ENCODE measurements around the gene DIS3L2.
"Not testable (repeated sequence)": the region's sequence is repeated elsewhere in the genome, so short reads cannot be mapped to it uniquely, and the experiment has no call there.

DIS3L2 gene

DNA sequence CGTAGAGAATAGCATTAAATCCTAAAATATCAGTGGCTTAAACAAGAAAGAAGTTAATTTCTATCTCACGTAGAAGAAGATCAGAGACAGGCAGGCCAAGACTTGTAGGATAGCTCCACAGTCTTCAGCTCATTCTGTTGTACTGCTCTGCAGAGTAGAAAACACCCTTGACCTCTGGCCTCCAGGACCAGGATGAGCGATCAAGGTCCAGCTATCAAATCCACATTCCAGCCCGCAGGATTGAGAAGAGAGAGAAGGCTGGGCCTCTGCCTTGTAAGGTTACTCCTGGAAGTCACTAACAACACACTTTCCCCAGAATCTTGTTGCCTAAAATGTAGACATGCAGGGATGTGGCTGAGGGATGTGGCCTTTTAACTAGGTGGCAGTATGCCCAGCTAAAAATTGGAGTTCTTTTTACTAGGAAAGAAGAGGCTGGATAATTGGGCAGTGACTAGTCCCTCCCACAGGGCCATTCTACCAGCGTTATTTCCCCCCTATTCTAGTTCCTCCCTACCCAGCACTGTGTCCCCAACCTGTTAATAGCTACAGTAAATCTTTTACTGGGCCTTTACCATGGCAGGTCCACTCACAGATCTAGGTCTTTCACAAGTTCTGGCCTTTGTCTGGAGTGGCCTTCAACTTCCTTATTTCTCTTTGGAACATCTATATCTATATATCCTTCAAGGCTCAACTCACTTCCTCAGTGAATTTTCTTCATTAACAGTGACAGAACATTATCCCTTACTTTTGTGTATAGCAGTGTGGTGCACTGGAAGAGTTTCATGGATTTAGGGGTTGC, 165.0 kb downstream of the DIS3L2 start:
- no peak for FAIRE-seq

DNA sequence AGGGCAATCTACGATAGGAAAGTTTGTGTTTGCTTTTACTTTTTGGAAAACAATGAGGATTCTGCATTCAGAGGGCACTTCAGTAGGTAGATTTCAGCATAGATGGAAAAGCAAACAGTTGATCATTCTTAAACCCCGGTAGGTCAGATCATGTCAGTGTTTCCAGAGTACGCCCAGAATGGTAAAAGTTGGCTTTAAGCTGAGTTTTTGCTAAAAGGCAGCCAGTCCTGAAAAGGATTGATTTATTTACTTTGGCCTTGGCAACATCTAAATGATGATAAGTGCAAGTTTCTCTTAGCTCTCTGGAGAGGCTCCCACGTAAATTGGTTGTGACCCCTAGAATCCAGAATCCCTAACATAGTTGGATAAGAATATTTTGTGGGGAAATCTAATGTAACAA, 168.0 kb downstream of the DIS3L2 start:
- no peak for FAIRE-seq

DNA sequence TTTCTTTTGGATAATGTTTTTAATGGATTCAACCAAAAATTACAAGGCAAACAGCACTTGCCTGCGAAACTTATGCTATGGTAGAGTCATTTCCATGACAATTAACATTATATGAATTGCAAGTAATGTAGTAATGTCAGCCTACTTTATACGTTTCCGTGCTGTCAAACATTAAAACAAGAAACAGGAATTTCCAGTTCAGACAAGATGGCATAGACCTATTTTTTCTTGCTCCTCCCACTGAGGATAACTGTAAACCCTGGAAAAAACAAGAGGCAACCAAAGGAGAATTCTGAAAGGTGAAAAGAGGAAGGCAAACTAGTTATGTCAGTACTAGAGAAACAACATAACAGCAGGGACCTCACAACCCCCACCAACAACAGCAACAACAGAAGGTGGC, 170.7 kb downstream of the DIS3L2 start:
- no peak for FAIRE-seq

DNA sequence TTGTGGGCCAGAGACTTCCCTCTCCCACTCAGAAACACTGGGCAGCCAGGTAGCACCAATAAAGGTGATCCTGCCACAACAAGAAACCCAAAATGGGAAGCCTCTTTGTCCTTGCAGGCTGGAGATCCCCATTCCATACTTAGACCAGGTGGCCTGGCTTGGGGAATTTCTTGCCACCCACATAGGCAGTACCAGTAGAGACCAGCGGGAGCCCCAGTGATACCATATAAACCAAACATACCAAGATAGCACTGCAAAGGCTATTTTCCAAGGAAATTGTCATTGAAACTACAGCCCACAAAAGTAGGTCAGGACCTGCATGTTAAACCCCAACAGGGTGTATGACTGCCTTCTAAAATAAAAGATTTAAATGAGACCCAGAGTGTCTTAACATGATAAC, 171.6 kb downstream of the DIS3L2 start:
- no peak for FAIRE-seq

DNA sequence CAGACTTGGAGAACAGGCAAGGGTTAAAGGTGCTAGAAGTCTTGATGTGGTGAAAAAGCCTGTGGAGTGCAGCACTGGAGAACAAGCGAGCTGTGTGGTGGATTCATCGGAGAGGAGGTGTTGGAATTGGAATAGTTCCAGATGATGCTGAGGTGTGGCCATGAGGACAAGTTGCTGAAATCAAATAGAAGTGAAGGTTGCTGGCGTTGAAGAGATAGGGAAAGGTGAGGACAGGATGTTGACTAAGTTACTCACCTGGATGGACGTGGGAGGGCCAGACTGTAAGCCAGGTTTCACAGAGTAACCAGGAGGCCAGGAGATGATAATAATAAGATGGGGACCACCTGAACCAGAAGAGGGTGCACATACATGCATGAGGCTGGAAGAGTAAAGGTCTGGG, 173.4 kb downstream of the DIS3L2 start:
- no peak for FAIRE-seq

DNA sequence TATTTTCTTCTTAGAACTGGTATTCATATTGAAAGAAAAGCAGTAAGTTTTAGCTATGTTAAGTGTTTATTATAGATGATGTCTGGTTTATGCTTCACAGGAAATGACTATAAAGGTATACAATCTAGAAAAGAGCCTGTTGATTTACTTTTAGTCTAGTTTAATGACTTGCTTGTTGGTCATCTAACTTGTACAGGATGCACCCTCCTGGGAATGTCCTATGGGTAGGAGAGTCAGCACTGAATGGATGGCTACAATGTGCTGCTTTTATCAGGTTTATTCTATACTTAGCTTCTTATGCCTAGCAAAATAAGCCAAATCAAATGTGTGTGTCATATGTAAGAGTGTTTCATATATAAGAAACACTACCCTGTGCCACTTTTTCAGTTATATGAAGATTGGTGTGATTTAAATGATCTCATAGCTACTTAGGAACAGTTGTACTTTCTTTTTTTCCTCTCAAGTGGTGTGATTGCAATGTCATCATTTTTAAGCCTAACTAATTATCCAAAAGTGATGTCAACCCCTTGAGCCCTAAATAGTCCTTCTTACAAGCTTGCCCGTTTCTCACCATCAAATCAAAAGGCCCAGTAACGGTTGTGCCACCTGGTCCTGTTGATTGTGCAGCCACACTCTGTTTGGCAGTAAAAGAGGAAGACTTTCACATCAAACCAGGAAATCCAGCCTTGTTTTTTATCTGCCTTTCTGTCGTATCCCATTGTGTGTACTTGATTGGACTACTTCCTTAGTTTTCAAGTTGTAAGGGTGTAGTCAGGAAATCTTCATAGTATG, 176.0 kb downstream of the DIS3L2 start:
- FAIRE-seq = no peak

DNA sequence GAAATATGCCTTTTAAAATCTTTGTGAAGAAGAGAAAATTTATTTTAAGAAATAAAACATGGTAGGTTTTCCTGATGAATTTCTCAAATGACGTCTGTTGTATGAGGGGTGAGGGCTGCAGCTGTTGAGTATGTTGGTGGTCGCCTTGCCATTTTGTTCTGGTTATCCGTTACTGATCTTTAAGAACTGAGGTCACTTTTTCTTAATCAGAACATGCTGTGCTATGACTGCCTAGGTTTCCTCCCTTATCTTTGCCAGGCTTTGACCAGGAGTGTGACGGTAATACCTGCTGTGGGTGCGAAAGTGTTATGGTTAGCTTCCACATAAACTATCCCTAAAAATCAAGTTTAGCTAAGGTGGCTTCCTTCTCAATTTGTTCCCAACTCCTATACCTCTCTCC, 176.9 kb downstream of the DIS3L2 start:
- no peak for FAIRE-seq

DNA sequence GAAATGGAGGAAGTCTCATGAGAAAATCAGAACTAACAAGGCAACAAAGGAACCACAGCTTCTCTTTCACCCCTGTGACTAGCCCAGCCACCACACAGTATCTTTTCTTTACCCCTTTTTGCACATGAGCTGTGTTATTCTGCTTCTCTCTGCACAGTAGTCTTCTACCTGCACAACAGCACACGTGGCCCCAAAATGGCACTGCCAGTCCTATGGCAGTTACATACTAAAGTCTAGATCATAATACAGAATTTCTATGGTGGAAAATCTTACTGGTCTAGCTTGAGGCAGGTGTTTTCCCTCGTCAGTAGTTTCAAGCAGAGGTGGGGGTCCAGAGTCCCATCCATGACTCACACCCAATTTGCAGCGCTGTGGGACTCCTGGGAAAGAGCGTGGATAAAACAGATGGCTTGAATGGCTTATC, 177.7 kb downstream of the DIS3L2 start:
- FAIRE-seq = no peak

DNA sequence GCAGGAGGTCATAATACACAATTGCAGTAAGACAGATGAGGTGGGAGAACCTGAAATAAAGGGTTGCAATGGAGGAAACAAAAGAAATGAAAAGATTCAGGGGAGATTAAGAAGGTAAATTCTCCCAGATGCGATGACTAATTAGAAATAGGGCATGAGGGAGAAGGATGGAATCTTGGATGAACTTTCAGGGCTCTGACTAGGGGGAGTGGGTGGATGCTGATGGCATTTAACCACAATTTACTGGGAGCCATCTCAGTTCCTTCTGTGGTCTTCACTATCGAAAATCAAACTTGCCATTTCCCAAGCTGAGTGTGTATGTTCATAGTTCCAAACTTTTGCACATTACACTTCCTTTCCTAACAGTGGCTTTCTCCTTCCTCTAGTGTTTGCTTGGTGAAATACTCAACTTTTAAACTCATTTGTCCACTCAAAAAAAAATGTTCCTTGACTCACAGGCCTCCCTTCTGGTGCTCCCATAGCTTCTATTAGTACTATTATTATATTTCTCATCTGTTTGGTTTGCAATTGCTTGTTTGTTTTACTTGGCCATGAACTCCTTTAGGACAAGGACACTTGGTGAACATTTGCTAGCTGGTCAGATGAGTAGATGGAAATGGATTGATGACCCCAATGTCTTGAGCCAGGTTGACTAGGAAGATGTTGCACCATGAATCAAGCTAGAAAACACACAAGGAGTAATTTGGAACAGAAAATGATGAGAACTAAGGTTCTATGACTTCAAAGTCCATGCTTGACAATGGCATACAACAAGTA, 178.5 kb downstream of the DIS3L2 start:
- FAIRE-seq = no peak

DNA sequence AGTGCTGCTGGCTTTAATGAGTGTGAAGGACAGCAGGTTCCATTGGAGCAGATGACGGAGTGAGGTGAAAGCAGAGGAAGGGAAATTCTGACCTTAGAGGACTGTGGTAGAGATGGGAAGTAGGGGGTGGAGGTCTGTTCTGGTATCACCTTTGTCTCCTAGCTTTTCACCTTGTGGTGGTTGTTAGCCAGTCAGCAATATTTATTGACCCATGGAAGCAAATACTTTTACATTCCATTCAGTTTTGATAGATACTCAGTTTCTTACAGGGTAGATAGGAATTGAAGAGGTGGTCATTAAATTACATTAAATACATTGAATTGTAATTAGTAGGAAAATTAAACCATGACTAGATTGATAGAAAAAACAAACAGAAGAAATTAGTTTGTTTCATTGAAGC, 180.1 kb downstream of the DIS3L2 start:
- peak; percentile 27 for FAIRE-seq

DNA sequence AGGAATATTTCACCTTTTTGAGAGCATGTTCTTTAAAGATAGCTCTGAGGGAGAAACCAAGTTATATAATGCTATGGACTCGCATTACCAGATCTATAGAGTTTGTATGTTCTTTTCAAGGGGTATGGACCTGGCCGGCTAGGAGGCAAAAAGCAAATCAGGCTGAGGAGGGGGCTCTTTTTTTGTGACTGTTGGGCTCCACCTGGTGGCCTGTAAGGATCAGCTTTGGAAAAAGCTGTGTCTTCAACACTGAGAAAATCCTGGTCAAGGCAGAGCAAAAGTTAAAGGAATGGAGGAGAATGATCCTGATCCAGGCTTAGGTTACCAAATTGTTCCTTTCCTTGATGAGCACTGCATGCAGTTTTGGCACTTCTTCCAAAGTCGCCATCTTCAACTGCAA, 180.5 kb downstream of the DIS3L2 start:
- FAIRE-seq = peak; percentile 76

DNA sequence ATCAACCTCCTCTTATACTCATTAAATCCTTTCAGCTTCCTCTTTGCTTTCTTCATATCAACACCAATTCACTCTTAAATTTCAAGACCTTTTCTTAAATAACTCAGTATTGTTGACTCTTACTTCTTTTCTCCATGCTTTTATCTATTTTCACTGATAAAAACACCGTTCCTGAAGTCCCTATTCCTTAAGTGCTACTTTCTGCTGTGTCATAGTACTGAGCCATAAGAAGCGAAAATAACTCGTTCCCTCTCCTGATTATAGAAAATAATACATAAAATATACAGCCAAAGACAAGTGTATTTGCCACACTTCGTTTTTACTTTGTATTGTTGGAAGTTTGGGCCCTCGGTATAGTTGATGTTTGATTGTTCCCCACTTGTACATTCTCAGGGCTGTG, 181.0 kb downstream of the DIS3L2 start:
- no peak for FAIRE-seq

DNA sequence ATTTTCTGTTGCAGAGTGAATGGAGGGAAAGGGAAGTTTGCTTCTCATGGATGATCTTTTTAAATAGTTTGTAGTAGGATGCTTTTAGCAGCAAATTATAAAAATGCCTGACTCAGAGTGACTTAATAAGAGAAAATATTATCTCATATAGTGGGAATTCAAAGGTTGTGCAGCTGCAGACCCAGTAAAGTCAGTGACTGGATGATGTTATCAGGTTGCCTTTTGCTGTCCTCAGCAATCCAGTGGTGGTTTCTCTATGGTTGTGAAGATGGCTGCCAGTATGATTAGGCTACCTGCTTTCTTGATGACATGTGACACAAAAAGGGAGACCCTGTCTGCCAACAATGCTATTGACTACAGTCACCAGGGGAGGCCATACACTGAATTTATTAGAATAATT, 184.8 kb downstream of the DIS3L2 start:
- FAIRE-seq = no peak

DNA sequence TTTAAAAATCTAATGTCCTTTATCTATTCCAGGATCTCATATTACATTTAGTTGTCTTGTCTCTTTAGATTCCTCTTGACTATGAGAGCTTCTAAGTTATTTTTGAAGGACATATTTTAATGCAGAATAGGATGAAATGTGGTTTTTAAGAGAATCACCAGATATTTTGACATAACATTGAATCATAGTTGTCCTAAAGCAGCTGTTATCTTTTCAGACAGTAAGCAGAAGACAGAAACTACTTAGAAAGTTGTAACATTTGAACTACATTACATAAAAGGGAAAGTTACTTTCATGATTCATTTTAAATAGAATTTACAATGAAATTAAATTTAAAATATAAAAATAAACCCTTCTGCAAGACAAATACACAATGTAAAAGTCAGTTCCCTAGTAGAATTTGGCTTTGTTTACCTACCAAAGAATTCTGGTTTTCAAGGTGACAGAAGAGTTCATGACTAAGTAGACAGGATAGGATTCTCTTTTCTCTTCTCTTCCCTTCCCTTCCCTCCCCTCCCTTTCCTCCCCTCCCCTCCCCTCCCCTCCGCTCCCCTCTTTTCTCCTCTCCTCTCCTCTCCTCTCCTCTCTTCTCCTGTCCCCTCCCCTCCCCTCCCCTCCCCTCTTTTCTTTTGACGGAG, 186.0 kb downstream of the DIS3L2 start:
- peak; percentile 19 for FAIRE-seq

DNA sequence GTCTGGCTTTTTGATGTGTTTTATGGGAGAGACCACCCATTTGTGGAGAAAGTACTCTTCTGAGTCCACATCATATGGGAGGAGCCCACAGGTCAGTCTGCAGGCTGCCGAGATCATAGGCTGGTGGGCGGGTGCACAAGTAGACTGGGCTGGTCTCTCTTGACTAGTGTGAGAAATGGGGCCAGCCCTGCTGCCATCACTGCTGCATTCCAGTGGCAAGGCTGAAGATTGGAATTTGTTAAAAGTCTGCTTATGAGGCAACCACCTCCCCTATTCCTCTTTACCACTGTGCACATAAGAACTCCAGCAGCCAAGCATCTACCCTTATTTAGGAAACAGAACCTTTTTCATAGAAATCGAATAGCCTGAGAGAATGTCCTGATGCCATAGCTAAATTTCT, 200.7 kb downstream of the DIS3L2 start:
- no peak for FAIRE-seq

DNA sequence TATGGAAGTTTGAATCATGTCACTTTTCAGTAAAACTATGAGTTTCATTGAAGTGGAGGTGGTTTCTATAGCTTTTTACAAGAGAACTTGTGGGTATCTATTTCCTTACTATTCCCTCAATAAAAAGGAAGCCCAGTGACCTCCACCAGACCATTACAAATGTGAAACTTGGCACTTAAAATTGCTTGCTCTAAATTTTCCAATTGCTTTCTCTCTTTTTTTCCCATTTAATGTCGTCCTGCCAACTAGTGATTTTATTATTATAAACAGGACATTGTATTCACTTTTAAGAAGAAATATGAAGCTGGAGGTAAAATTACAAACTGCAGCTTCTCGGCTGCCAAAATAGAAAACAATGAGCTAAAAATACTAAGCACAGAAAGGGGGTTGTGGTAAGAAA, 208.9 kb downstream of the DIS3L2 start:
- no peak for FAIRE-seq

DNA sequence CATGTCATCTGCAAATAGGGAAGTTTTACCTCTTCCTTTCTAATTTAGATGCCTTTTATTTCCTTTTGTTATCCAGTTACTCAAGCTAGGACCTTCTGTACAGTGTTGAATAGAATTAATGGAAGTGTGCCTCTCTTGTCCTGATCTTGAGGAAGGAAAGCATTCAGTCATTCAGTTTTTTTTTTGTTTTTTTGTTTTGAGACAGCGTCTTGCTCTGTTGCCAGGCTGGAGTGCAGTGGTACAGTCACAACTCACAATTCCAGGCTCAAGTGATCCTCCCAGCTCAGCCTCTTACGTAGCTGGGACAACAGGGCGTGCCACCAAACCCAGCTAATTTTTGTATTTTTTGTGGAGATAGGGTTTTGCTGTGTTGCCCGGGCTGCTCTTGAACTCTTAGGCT, 213.1 kb downstream of the DIS3L2 start:
- no peak for FAIRE-seq

DNA sequence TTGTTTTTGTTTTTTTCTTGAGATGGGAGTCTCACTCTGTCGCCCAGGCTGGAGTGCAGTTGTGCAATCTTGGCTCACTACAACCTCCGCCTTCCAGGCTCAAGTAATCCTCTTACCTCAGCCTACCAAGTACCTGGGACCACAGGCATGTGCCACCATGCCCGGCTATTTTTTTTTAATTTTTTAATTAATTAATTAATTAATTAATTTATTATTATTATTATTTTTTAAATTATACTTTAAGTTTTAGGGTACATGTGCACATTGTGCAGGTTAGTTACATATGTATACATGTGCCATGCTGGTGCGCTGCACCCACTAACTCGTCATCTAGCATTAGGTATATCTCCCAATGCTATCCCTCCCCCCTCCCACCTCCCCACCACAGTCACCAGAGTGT, 215.1 kb downstream of the DIS3L2 start:
- FAIRE-seq = not testable (repeated sequence)

DNA sequence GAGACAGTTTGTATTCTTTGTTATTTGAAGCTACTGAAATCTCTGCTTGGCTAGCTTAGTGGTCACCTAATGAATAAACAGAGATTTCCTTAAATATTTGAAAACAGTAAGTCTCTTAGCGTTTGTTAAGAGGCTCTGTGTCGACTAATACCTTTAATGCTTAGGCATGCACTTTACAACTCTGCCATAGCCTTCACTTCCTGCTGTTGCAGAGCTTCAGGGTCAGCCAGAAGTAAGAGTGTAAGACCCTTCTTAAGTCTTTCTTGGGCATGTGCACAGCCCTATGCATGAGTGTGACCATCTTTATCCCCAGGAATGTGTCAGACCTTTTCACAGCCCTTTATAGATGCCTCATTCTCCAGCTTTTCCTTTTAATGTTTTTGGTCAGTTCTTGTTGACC, 221.8 kb downstream of the DIS3L2 start:
- FAIRE-seq = no peak

DNA sequence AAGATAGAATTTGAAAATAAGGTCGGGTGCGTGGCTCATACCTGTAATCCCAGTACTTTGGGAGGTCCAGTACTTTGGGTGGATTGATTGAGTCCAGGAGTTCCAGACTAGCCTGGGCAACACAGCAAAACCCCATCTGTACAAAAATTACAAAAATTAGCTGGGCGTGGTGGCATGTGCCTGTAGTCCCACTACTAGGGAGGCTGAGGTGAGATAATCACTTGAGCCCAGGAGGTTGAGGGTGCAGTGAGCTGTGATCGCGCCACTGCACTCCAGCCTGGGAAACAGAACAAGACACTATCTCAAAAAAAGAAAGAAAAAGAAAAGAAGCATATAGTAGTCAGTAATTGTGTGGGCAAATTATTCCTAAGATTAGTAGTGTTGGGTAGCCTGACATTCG, 222.8 kb downstream of the DIS3L2 start:
- FAIRE-seq = no peak

DNA sequence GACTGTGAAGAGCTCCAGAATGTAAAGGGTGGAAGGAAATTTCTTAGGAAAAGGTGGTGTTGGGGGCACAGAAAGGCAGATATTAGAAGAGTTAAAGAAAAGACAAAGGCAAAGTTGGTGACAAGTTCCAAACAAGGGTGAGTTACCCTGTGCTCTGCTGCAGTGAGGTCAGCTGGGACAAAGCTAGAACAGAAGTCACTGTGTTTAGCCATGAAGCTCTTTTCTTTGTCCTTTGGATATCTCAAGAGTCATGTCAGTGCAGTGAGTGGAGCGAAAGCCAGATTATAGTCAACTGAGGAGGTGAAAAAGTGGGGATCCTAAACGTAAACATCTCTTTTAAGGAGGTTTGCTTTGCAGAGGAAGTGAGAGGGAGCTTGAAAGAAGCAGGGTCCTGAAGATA, 229.3 kb downstream of the DIS3L2 start:
- FAIRE-seq = no peak

DNA sequence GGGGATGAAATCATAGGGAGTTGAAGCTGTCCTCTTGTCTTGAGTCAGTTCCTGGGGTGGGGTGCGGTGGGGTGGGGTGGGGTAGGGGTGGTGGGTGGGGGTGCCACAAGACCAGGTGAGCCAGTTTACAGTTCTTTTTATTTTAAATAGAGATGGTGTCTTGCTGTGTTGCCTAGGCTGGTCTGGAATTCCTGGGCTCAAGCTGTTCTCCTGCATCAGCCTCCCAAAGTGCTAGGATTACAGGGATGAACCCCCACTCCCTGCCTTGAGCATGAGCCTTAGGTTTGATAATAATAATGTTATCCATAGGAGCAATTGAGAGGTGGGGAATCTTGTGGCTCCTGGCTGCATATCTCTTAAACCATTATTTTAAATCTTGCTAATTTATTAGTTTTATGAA, 234.0 kb downstream of the DIS3L2 start:
- no peak for FAIRE-seq

DNA sequence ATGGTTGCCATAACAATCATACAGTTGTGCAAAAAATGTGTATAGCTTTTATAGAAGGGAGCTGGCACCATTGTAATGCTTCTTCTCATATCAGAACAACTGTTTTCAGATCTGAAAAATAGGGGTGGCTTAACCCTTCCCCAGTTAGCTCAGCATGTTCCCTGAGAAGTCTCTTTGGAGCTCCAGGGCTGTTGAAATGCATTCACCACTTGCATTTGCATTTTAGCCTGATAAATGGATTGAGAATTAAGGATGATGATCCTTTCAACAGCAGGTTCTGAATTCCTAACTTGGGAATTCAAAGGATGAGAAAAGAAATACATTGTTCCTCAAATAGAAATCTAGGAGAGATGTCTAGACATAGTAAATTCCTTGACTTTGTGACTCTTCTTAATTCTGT, 235.3 kb downstream of the DIS3L2 start:
- FAIRE-seq = no peak
